HepG2 (cell line): ENCODE measurements around the gene NCKAP5L. TPM values are rescaled to one million over a fixed set of nuclear protein-coding genes. Genes with fewer than 3 reads are reported as not detected.
A peak's percentile ranks its signal among the peaks of the same experiment; 100 is the strongest.

Experiments used
- CEBPG ChIP-seq: IDR thresholded peaks from 2 replicates; pipeline ENCODE4 v1.6.1; 2016
- CTCF ChIP-seq: sonication (generic); formaldehyde crosslinking; IDR thresholded peaks from 2 replicates; pipeline ENCODE4 v1.5.0; 2020; ENCODE audit warnings: mild to moderate bottlenecking, missing genetic modification reagents, moderate library complexity
- HOXA9 ChIP-seq: sonication (generic); formaldehyde crosslinking; IDR thresholded peaks from 2 replicates; pipeline ENCODE4 v1.8.1; 2022; ENCODE audit warnings: missing genetic modification reagents, mild to moderate bottlenecking, moderate library complexity, borderline replicate concordance
- NR2C2 ChIP-seq: sonication (generic); formaldehyde crosslinking; IDR thresholded peaks from 2 replicates; pipeline ENCODE4 v1.4.0; 2020; ENCODE audit warnings: missing genetic modification reagents, mild to moderate bottlenecking, moderate library complexity, borderline replicate concordance
- RAD21 ChIP-seq: fragments of 450-650 bp; formaldehyde crosslinking; IDR thresholded peaks from 2 replicates; pipeline ENCODE4 v1.5.0; 2020; ENCODE audit warnings: mild to moderate bottlenecking
- RELA ChIP-seq: sonication (generic); formaldehyde crosslinking; IDR thresholded peaks from 2 replicates; pipeline ENCODE4 v1.4.0; 2020; ENCODE audit warnings: missing genetic modification reagents
- SRF ChIP-seq: IDR thresholded peaks from 2 replicates; pipeline ENCODE4 v1.6.1; 2011; ENCODE audit warnings: mild to moderate bottlenecking, low read depth, low read length, moderate library complexity
- TCF7 ChIP-seq: sonication (generic); IDR thresholded peaks from 2 replicates; pipeline ENCODE4 v1.6.1; 2016; ENCODE audit warnings: antibody characterized with exemption, low read depth
- TEAD3 ChIP-seq: optimal IDR thresholded peaks from 2 replicates; pipeline ENCODE3; 2016; ENCODE audit warnings: borderline replicate concordance
- XRCC5 ChIP-seq: fragments of 200-400 bp; formaldehyde crosslinking; optimal IDR thresholded peaks from 2 replicates; pipeline ENCODE3; 2017; ENCODE audit warnings: mild to moderate bottlenecking, low read length
- ZNF354B ChIP-seq: sonication (generic); formaldehyde crosslinking; IDR thresholded peaks from 2 replicates; pipeline ENCODE4 v1.8.0; 2022; ENCODE audit warnings: mild to moderate bottlenecking, missing genetic modification reagents
- ZNF543 ChIP-seq: sonication (generic); formaldehyde crosslinking; IDR thresholded peaks from 2 replicates; pipeline ENCODE4 v1.4.0; 2020; ENCODE audit warnings: mild to moderate bottlenecking, missing genetic modification reagents
- ZNF580 ChIP-seq: IDR thresholded peaks from 2 replicates; pipeline ENCODE4 v1.6.1; 2016; ENCODE audit warnings: low read depth, borderline replicate concordance
- ZSCAN22 ChIP-seq: sonication (generic); formaldehyde crosslinking; IDR thresholded peaks from 2 replicates; pipeline ENCODE4 v1.4.0; 2020; ENCODE audit warnings: mild to moderate bottlenecking, missing genetic modification reagents
- polyA plus RNA-seq, 8 experiments: library from polyadenylated mRNA; depleted of rRNA in 3 of 8; stranded (reverse) in 7 of 8; unstranded in 1 of 8; fragments of >200 nt; fragmentation: Illumina TruSeq in 4 of 8; extraction: Trizol in 4 of 8; gene quantifications; 2 replicates each; pipeline versions ENCODE4 v1.2.1 to v1.2.3, GENCODE V29; 2011 to 2016; ENCODE audit warnings: low read depth in 4 of 8, missing spikeins in 1 of 8, mixed read lengths in 1 of 8; ENCODE audit not compliant: insufficient read depth in 1 of 8
- total RNA-seq, 5 experiments: library from RNA; depleted of rRNA; stranded (reverse); fragments of >200 nt; fragmentation: Illumina TruSeq; extraction: Trizol; gene quantifications; 2 replicates each; pipeline ENCODE4 v1.2.3, GENCODE V29; 2016; ENCODE audit warnings: low read depth in 1 of 5
- TF ChIP-seq, protein P1 (sequence below): IDR thresholded peaks from 2 replicates; pipeline ENCODE4 v1.6.1; 2012; ENCODE audit warnings: inconsistent platforms
- TF ChIP-seq, protein P2 (sequence below): sonication (generic); formaldehyde crosslinking; IDR thresholded peaks from 2 replicates; pipeline ENCODE4 v1.8.0; 2022; ENCODE audit warnings: missing genetic modification reagents, low read depth, mild to moderate bottlenecking, borderline replicate concordance
- TF ChIP-seq, protein P3 (sequence below): sonication (generic); formaldehyde crosslinking; IDR thresholded peaks from 2 replicates; pipeline ENCODE4 v1.4.0; 2020; ENCODE audit warnings: missing genetic modification reagents

Gene NCKAP5L
- total and polyA plus RNA-seq, 2 of the 13 experiments (the other 11 are each of a cell fraction or from before 2014, with no cell fraction given): 4.1 to 9.0 TPM

GRCh38 chr12:49777800-49778748 lies 50.1 kb downstream of the NCKAP5L start (continued):
- TF ChIP-seq HOXA9 (CRISPR knock-in tag): no peak
- peak; percentile 42 for TF ChIP-seq TEAD3 (CRISPR knock-in tag)
- TF ChIP-seq ZNF543 (CRISPR knock-in tag): no peak
- TF ChIP-seq RELA (CRISPR knock-in tag): no peak
- TF ChIP-seq, protein P1, sequence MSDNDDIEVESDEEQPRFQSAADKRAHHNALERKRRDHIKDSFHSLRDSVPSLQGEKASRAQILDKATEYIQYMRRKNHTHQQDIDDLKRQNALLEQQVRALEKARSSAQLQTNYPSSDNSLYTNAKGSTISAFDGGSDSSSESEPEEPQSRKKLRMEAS: no peak
- no peak for TF ChIP-seq NR2C2
- no peak for TF ChIP-seq ZSCAN22 (CRISPR knock-in tag)
- TF ChIP-seq, protein P2, sequence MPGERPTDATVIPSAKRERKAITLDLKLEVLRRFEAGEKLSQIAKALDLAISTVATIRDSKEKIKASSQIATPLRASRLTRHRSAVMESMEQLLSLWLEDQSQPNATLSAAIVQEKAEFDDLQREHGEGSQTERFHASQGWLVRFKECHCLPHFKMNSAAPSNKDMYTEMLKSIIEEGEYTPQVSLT (CRISPR knock-in tag): no peak
- TF ChIP-seq, protein P3, sequence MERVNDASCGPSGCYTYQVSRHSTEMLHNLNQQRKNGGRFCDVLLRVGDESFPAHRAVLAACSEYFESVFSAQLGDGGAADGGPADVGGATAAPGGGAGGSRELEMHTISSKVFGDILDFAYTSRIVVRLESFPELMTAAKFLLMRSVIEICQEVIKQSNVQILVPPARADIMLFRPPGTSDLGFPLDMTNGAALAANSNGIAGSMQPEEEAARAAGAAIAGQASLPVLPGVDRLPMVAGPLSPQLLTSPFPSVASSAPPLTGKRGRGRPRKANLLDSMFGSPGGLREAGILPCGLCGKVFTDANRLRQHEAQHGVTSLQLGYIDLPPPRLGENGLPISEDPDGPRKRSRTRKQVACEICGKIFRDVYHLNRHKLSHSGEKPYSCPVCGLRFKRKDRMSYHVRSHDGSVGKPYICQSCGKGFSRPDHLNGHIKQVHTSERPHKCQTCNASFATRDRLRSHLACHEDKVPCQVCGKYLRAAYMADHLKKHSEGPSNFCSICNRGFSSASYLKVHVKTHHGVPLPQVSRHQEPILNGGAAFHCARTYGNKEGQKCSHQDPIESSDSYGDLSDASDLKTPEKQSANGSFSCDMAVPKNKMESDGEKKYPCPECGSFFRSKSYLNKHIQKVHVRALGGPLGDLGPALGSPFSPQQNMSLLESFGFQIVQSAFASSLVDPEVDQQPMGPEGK (CRISPR knock-in tag): 0 out of 2 replicates have a peak, but pooled peaks have one; percentile 9
- no peak for TF ChIP-seq TCF7
- peak; percentile 94 for TF ChIP-seq CTCF (CRISPR knock-in tag)
- peak; percentile 62; the same call in 1 of the 2 replicates for TF ChIP-seq RAD21 (CRISPR knock-in tag)
- TF ChIP-seq ZNF580 (CRISPR knock-in tag): no peak
- TF ChIP-seq ZNF354B (CRISPR knock-in tag): no peak
- peak; percentile 7; the same call in 1 of the 2 replicates for TF ChIP-seq SRF
- TF ChIP-seq XRCC5: peak; percentile 85
- 0 out of 2 replicates have a peak, but pooled peaks have one; percentile 35 for TF ChIP-seq CEBPG (CRISPR knock-in tag)
